PC-9 (cell line): ENCODE data around the gene NUP58.

ENCODE experiments used
- CTCF ChIP-seq: fragments of 200-600 bp; sonication (generic); conservative IDR thresholded peaks from 2 replicates; pipeline ENCODE4 v1.6.1; 2017; ENCODE audit warnings: mixed run types, antibody characterized with exemption, mild to moderate bottlenecking, moderate library complexity
- EZH2 ChIP-seq: fragments of 200-600 bp; sonication (generic); IDR thresholded peaks from 2 replicates; pipeline ENCODE4 v1.8.0; 2017; ENCODE audit warnings: antibody characterized with exemption, low read depth

DNA sequence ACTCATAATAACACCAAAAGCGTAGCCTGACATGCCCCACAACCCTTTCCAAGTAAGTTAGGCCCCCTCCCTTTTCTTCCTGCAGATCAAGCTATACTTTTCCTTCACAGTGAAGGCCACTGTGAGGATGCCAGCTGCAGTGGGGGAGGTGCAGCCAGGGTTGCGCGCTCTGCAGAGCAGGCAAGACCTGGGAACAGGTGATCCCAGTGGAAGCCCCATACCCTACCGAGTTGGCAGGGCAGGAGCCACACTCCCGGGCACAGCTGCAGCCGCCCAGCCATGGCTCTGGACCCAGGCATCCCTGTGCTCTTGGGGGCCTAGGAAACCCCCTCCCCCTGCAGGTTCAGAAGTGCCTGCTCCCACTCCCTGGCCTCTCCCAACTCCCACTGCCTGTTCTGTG lies 32.9 kb upstream of the NUP58 start:
- TF ChIP-seq CTCF (no peak), EZH2 (no peak)
